DMS53 treated with DMSO at 0.1 percent for 48 hours (cell line): ENCODE measurements around the gene RFWD3.

Source experiments
- DNase-seq: peaks from one replicate; lab custom pipeline; 2025; ENCODE audit not compliant: unreplicated experiment; lab: John Stamatoyannopoulos, UW

The RFWD3 gene

DNA sequence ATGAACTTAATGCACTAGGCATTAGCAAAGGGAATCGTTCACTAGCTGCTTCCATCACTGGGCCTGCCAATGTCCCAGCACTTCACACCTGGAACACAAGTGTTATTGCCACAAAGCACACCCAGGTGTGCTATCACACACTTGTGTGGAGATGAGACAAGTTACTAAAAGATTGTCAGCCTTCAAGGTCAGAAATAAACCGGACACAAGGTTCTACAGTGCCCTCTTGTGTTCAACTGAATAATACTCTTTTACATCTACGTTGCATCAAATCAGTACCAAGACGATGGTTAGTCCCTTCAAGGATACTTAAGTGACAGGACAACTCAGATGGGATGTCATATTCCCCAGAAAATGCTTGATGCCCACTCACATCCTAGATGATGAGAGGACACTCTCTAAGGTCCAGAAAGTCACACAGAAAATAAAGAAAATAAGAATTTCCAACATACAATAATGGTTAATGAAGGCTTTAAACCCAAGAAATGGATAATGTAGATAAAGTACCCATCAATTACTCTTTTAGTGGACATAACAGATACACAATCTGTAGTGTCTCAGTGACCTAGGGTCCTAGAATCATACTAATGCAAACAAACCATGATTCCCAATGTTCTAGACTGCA, 43.4 kb downstream of the RFWD3 start:
- no peak for DNase-seq

DNA sequence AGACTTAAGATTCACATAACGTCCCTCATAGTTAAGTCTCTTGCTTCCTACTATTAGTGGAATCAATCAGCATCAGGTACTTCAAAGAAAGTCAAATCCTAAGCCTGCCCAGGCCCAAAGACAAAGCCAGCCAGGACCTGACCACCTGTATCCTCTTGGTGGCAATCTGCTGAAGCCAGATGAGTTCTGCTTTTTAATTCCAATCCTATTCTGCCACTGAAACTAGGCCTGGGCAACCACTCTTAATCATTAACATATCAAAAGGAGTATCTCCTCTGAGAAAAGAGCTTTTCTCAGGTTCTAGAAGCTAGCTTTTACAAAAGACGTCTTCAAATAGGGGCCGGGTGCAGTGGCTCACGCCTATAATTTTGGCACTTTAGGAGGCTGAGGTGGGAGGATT, 44.7 kb downstream of the RFWD3 start:
- DNase-seq = no peak

DNA sequence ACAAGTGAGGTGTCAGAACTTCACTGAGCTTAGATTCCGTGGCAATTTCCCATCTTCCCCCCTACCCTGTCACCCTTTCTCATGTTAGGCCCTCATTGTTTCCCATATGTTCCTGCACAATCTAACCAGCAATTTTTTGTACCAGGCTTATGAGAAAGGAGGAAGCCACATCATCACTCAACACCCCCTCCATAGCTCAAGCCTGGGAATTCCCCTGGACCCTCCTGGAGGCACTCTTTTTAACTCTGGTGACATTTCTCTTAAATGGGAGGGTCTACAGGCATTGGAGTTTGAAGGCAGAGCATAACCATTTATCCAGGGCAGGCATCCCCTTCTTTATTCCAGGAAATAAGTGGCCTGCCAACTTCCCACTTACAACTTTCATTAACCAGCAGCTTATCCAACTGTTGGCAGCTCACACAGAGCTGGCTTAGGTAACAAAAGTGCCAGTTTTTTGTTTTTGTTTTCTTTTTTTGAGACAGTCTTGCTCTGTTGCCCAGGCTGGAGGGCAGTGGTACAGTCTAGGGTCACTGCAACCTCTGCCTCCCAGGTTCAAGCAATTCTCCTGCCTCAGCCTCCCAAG, 49.4 kb downstream of the RFWD3 start:
- no peak for DNase-seq

DNA sequence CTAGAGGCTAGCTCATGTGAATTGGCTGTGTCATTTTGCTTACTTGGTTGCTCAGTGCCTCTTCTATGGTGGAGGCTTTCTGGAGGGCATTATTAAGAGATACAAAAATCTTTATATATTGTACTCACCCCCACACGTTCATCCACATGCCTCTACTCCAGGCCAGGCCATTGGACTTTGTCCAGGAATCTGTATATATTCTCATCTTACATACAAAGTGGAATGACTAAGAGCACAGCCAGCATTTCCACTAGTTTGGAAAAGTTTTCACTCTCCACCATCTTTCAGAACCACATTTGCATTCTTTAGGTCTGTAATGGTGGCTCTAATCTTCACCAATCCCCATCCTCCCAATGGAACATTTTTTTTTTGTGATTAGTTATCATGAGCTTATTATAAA, 55.0 kb downstream of the RFWD3 start:
- DNase-seq = no peak

DNA sequence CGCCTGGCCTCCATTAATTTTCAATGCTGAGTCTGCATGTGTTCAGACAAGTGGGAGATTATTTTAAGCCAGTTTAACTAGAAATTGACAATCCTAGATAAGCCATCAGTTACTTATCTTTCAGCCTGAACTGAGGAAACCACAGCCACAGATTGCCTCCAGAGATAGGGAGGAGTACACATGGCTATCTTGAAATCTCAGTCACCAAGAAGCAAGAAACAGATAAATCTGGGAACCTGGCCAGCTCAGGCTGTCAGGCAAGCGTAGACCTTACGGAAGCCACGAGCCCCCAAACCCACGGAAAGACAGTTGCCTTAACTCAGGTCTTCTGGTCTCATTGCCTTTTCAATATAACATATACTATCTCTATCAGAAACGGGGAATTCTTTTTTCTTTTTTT, 57.7 kb downstream of the RFWD3 start:
- DNase-seq = no peak

DNA sequence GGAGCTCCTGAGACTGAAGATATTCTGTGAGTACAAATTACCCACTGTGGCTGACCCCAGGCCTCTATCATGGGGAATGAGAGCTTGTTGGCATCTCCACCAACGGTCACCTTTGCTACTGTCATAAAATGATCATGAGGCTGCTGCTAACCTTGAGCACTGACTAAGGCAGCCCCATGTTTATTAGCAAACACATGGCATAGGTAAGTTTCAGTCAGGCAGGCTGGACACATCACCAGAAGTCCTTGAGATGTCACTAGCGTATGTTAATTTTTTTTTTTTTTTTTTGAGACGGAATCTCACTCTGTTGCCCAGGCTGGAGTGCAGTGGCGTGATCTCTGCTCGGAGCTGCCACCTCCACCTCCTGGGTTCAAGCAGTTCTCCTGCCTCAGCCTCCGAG, 58.3 kb downstream of the RFWD3 start:
- no peak for DNase-seq

DNA sequence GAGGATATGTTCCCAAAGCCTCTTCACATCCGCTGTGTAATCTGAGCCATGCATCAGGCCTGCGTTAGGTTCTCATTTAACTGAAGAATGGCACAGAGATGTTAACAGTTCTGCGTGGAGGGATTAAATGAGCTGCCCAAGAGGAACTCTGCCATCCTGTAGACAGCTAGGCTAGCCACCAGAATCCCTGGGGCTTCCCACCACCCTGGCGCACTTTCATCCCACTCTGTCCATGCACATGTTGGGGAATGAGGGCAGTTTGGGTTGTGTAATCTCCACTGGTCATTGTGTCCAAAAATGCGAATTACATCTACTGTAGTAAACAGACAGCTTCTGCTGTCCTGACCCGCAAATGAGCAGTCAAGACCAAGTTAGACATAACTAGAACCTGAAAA, 58.7 kb downstream of the RFWD3 start:
- DNase-seq = no peak

DNA sequence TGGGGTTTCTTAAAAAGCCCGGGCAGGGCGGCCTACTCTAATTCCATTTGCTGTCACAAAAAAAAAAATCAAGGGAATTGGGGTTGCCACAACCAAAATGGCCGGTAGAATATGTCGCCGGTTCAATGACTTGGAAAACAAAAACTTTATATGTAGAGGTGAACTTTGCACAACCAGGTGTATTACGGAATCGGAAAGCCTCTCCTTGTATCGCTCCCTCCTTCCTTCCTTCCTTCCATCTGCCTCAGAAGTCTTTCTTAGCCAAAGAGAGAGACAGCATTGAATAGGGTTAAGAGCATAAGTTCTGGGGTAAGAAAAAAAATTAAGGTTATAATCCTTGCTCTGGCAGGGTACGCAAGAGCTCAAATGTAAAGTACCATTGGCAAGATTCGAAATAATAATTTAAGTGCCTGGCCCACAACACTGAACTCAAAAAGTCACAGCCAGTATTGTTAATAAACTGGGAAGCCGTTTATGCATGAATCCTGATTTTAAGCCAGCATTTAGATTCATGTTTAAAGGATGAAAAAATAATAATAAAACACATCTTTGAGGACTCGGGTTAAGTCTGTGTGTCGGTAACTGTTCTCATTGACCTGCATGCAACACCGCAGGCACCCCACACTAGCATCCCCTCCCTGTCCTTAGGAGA, 59.2 kb downstream of the RFWD3 start:
- DNase-seq = peak; percentile 37

DNA sequence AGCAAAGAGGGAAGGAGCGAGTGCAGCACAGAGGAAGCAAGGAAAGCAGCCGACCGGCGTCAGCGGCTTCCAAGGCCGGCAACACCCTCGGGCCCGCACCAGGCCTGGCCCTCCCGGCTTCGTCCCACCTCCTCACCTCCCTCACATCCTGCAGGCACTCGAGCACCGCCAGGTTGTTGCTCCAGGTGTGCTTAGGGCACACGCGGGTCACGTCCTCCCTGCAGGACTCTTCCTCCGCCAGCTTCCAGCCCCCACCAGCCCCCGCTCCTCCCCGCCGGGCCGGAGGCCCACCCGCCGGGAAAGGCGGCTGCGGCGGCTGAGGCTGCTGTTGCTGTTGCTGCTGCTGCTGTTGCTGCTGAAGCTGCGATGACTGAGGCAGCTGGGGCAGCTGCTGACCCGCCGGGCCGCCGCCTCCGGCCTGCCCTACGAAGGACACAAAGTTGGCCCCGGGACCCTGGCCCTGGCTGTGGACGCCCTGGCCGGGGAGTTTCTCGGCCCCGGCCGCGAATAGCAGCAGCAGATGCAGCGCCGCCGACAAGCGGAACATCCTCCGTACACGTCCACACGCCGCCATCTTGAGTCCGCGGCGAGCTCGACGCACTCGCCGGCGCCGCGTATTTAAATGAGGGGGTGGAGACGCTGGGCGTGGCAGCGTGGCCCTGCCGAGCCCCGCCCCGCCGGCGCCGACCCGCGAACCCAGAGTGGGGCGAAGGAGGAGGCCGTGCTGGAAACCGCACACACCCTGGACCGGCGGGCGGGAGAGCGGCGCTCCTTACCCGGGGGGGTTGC, 60.0 kb downstream of the RFWD3 start, which contains the start of gene GLG1:
GLG1 (minus strand) TSS at position 594 of the 789 bp plus-strand sequence; CDS start at position 574, 20 bp downstream.
- peak; percentile 70 for DNase-seq

DNA sequence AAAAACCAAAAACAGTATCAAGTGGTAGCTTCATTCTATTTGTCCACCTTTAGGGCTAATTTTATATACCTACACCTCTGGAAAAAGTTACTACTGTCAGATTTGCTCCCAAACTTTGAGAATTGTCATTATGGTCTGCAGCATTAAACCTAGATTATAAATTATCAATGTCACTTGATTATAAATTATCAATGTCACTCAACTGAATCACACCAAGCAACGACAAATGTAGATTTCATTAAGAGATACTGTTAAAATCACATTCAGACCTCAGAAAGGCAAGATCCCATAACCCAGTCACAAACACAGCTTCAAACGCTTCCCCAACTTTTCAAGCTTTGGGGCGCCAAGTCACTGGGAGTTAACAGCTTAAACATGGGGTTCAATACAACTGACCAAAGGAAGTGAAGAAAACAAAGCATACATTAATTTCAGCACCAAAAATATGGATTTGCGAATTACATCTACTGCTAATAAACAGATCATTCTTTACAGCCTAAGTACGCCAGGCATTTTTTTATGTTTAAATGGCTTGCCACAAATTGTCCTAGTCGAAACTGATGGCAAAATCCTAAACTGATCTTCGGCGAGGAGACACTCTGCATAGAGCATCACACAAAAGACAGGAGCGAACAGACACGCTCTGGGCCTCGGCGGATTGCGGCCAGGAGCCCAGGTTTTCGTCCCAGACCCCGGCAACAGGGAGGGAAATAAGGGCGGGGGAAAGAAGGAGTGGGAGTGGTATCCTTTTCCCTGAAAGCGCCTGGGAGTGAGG, 60.7 kb downstream of the RFWD3 start:
- DNase-seq = no peak

DNA sequence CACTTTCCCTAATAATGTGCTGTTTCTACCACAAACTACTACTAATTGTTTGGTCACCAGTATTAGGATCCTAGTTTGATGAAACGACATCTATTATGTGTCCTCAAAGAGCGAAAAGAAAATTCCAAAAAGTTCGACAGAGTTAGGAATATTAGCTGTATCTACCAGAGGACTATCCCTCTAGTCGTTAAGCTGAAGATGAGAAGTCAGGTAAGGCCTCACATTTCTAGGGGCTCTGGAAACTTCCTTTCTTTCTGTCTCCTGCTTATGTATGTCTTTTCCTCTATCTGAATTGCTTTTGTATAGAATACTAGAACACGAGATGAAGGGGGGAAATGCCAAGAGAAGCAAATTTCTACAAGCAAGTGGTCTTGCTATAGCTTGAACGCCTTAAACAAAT, 61.3 kb downstream of the RFWD3 start:
- no peak for DNase-seq

DNA sequence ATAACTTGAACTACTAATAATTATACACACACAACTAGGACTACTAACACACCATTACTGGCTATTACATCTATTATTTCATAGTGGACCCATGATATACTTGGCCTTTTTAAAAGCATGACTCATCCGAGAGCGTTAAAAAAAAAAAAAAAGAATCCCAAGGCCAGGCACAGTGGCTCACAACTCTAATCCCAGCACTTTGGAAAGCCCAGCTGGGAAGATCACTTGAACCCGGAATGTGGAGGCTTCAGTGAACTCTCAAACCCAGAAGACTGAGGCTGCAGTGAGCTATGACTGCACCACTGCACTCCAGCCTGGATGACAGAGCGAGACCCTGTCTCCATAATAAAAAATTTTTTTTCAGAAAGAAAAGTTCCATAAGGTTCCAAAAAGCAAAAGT, 62.8 kb downstream of the RFWD3 start:
- DNase-seq = no peak

DNA sequence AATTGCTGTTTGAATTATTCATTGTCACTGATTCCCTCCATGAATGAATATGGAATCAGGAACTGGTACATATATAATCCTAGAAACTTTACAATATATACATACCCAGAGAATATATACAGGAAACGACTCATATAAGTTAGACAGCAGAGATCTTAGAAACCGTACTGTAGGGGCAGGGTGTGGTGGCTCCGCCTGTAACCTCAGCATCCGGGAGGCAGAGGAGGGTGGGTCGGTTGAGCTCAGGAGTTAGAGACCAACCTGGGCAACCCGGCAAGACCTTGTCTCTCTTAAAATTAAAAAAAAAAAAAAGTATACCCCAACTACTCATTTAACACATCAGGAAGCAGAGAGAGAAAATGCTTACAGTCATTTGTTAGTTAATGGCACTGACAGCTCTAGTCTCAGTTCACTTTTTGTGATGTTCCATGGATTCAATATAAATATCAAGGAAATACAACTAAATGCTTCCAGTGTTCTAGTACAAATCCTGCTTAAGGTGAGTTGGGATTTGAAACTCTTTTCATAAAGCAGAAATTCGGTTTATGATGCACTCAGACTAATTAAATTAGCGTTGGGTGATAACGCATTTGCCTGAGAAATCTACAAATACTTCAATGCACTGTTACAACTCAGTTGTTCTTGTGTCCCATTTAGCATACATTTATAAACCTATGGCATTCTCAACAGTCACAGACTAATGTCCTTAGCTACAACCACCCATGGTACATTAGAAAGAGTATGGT, 65.4 kb downstream of the RFWD3 start:
- no peak for DNase-seq

DNA sequence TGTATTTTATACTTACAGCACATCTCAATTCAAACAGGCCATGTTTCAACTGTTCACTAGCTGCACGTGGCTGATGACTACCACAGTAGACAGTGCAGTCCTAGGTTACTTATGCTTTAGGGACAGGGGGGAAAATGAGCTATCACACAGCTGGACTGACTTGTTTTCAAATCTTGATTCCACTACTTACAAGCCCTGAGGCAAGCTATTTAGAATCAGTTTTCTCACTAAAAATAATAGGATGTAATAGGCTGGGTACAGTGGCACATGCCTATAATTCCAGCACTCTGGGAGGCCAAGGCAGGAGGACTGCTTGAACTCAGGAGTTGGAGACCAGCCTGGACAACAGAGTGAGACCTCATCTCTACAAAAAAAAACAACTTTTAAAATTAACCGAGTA, 70.1 kb downstream of the RFWD3 start:
- no peak for DNase-seq

DNA sequence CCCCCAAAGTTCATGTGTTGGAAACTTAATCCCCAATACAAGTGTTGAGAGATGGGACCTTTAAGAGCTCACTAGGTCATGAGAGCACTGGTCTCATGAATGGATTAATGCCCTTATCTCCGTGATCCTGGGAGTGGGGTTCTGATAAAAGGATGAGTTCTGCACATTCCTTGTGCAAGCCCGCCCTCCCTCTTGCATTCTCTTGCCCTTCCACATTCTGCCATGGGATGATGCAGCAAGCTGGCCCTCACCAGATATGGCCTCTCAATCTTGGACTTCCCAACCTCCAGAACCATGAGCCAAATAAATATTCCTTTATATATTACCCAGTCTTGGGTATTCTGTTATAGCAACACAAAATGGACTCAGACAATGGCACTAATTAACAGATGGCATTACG, 73.8 kb downstream of the RFWD3 start:
- no peak for DNase-seq

DNA sequence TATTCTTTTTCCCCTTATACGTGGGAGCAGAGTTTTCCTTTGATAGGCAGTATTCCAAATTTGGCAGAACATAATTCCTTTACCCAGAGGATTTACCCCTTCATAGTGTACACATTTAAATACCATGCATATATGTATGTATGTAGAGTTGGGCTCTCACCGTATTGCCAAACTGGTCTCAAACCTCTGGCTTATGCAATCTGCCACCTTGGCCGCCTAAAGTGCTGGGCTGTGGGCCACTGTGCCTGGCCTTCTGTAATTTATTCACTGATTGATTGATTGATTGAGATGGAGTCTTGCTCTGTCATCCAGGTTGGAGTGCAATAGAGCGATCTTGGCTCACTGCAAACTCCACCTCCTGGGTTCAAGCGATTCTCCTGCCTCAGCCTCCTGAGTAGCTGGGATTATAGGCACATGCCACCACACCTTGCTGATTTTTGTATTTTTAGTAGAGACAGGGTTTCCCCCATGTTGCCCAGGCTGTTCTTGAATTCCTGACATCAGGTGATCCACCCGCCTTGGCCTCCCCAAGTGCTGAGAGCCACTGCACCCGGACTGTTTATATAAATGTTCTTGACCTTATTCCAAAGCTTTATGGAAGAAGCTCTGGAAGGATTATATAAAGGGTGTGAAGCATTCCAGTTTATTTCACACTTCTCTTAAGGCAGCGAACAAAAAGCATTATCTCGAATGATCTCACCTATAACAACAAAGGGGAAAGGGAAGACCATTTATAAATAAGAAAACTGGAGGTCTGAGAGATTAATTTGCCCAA, 74.6 kb downstream of the RFWD3 start:
- DNase-seq = no peak

DNA sequence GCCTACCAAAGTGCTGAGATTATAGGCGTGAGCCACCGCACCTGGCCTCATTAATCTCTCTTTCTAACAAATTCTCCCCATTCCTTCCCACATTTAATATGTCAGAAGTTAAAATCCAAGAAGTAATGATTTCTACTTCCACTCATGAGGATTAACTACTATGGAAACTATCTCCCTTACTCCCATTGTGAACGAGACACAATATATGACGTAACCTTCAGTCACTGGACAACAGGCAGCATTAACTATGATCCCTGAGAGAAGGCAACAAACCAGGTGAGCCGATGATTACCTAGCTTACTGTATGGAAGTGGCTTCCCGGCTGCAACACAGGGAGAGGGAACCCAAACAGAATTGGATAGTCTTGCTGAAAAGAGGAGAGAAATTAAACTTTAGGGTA, 79.7 kb downstream of the RFWD3 start:
- no peak for DNase-seq

DNA sequence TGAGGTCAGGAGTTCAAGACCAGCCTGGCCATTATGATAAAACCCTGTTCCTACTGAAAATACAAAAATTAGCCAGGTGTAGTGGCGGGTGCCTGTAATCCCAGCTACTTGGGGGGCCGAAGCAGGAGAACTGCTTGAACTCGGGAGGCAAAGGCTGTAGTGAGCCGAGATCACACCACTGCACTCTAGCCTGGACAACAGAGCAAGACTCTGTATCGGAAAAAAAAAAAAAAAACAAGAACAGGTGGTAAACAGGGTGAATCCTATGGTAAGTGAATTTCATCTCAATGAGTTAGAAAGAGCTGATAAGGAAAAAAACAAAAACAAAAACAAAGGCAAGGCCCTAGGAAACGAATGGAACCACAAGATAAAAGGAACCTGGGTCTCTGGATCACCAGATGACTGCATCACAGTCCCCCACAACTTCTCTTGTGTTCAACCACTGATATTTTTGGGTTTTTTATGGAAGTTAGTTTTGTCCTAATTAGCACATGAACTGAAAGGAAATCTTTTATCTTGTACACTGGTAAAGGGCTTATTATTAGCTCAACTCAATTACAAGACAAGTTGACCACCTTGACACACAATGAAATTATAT, 80.7 kb downstream of the RFWD3 start:
- DNase-seq = no peak

DNA sequence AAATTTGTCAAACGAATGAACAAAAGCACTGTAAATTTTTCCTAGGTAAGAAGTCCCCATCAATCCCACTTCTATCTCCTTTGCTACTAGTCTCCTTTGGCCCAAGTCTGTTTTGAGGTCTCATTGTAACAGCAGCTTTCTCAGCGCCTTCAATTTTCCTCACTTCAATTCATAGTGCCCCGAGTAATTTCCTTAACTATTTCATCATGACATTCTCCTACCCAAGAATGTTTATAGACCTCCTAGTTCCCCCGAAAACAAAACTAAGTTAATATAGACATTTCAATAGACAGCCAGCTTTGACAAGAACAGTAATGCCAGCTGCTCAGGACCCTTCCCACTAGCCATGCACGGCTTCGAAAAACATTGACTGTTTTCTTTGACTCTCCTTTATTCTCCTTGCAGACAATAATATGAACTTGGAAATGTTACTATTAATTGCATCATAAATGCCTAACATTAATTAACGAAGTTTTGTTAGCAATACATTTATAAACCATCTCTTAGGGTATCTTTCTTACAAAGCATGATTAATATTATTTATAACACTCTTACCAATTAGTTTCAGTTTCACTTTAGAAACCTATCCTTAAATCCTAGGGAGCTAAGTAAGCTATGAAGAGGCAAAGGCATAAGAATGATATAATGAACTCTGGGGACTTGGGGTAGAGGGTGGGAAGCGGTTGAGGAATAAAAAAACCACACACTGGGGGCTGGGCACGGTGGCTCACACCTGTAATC, 82.6 kb downstream of the RFWD3 start:
- DNase-seq = no peak
